GM18870 (cell line): Measurements from ENCODE around the gene PRKCE.
A peak's percentile ranks its signal among the peaks of the same experiment; 100 is the strongest.

ENCODE experiments used
- ATAC-seq: cut with Tn5 transposase; IDR thresholded peaks from one replicate; pipeline ENCODE4 v1.9.1; 2021; ENCODE audit warnings: moderate library complexity; ENCODE audit not compliant: unreplicated experiment

PRKCE gene

GRCh38 chr2:45664635-45665261 is 13.3 kb downstream of the PRKCE start:
- ATAC-seq, result no peak

GRCh38 chr2:45668509-45668908 is 17.0 kb downstream of the PRKCE start:
- no peak for ATAC-seq

DNA sequence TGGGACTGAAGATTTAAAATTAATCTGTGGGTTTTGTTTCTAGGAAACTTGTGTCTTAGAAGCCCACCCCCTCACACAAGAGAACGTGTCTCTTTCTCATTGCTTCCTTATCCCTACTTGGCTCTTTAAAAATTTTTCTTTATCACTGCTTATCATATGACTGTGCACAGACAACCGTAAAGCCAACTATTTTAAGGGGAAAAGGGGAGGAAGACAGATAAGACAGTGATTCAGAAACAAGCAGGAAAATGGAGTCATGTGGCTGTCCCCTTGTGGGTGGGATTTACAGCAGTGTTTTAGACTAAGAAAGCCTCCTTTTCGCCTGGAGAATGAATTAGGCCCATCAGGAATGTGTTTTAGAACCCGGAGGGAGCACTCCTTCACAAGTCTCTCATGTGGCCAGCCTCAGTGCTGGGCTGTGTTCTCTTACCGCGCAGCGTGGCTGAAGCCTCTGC is 17.6 kb downstream of the PRKCE start:
- no peak for ATAC-seq

- no peak for ATAC-seq
Observed at GRCh38 chr2:45670646-45671045, 19.2 kb downstream of the PRKCE start.

- ATAC-seq, result no peak
Observed at GRCh38 chr2:45672138-45672537, 20.7 kb downstream of the PRKCE start.

DNA sequence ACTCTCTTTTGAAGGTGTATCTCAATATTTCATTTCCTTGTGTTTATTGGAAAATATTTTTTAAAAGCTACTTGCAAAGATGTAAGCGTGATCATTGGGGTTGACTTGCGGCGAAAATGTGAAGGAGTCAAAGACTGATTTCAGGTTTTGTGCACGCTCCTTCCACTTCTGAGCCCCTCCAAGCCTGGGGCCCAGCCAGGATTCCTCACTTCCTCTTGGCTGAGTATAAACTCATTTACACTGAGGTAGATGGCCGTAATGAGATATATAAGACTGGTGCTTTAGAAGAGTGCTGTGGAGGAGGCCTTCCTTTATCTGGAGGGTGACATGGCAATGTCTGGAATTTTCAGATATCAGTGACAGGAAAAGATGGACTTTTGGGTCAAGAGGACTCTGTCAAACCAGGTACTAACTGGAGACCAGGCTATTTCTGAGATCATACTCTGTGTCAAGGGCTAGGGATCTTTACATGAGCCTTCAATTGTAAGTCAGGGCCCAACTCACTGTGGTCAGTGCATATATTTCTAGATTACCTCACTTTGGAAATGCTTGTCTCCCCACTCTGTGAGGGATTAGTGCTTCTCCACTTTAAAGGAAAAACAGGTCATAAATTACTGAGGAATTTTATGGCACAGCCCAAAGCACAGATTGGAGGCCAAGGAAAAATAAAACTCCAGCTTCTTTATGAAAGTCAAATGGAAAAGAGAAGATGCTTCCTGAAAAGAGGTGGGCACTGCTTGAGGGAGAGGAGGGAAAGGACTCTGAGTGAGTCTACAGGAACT is 22.8 kb downstream of the PRKCE start:
- ATAC-seq, result no peak

DNA sequence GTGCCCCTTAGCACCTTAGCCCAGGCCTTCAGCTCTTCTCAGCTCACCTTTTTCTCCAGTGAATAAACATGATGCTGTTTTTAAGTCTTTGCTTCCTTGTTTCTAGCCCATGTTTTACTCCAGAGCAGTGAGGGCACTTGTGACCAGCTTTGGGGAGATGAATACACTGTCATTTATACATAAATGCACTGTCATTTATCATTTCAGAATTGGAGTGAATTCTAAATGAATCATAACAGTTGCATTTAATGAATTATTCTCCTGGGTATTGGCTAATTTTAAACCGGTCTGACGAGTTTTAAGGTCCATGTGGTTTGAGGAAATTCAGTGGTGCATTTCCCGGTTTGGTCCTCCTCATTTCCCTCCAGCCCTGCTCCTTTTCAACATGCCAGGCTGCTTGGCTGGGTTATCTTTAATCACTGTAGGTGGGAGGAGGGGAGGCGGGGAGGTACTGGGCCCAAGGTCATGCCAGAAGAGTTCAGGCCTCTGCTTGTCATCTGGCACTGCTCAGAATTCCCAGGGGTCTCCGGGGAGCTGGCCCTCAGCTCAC is 23.9 kb downstream of the PRKCE start:
- ATAC-seq, result no peak

- ATAC-seq, result no peak
Observed at GRCh38 chr2:45676088-45676487, 24.6 kb downstream of the PRKCE start.

DNA sequence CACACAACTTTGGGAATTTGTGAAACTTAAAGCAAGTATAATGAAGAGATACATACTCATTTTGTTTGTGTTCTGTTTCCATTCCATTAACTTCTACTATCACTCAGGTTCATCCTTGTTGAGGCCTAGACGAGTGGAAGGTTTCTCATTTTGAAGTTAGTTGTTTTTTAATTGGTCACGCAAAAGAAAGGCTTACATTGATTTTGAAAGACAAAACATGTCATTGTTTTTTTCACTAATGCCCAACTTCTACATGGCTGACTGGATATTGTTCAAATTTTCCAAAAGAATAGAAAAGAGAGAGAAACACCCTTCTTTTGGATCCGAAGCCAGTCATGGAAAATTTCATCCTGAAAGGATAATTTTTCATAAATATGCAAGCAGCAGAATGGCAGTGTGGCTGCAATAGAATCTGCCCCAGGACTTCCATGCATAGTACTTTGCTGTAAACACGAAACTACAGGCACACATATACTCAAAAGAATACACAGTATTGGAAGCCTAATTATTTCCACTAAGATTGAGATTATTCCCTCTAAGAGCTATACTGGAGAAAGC is 27.4 kb downstream of the PRKCE start:
- ATAC-seq, result no peak

DNA sequence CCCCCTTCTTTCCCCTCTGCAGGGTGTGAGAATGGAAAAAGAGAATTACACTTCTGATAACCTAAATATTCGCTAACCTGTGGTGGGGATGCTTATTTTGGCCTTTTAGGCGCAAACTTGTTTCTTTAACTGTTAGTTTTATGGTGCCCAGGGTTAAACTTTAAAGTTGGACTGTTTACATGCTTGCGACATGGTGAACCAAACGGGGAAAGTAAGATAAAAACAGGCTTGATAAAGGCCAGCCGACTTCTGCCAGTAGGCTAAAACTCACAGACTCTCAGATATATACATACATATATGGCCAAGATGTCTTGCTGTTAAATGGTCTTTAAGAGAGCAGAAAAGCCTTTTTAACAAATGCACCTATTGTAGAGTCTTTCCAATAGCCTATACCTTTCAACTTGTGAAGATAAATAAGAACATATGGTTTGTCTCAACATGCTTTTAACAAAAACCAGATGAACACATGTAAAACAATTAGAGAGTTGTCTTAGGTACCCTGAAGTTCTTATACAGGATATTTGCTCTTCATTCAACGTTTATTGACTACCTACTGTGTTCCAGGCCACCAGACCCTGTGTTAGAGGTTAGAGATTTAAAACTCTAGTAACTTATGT is 29.0 kb downstream of the PRKCE start:
- ATAC-seq, result no peak

- peak; percentile 61 for ATAC-seq
Observed at GRCh38 chr2:45681675-45682074, 30.2 kb downstream of the PRKCE start.

- no peak for ATAC-seq
Observed at GRCh38 chr2:45683292-45683691, 31.8 kb downstream of the PRKCE start.

GRCh38 chr2:45684756-45685155 is 33.3 kb downstream of the PRKCE start:
- ATAC-seq, result no peak

- ATAC-seq, result no peak
Observed at GRCh38 chr2:45685260-45685659, 33.8 kb downstream of the PRKCE start.

GRCh38 chr2:45687964-45688363 is 36.5 kb downstream of the PRKCE start:
- ATAC-seq, result no peak

GRCh38 chr2:45688479-45689298 is 37.2 kb downstream of the PRKCE start:
- ATAC-seq, result no peak

- ATAC-seq, result no peak
Observed at GRCh38 chr2:45690231-45690630, 38.8 kb downstream of the PRKCE start.

GRCh38 chr2:45691171-45691999 is 39.9 kb downstream of the PRKCE start:
- ATAC-seq, result no peak

- no peak for ATAC-seq
Observed at GRCh38 chr2:45692566-45692965, 41.1 kb downstream of the PRKCE start.
